SK-N-SH treated with all-trans-retinoic acid at 6 μM for 48 hours (cell line): ENCODE results near the gene RCOR2.

ENCODE experiments used
- ATAC-seq: fragments of 200-7000 bp; cut with Tn5 transposase; 3 replicates; pipeline ENCODE4 v1.9.1; 2020; ENCODE audit warnings: mild to moderate bottlenecking, moderate library complexity
- ARNTL ChIP-seq: fragments of 450-650 bp; formaldehyde crosslinking; IDR thresholded peaks from 2 replicates; pipeline ENCODE4 v1.5.0; 2020; ENCODE audit warnings: low read depth, mild to moderate bottlenecking, moderate library complexity, borderline replicate concordance
- BACH2 ChIP-seq: fragments of 250-450 bp; sonication (Bioruptor Pico); IDR thresholded peaks from 2 replicates; pipeline ENCODE4 v1.9.0; 2021; ENCODE audit warnings: mild to moderate bottlenecking, borderline replicate concordance
- CSDC2 ChIP-seq: fragments of 250-450 bp; sonication (Bioruptor Pico); IDR thresholded peaks from 2 replicates; pipeline ENCODE4 v1.5.0; 2020; ENCODE audit warnings: mild to moderate bottlenecking, moderate library complexity
- CSRNP3 ChIP-seq: fragments of 250-450 bp; sonication (Bioruptor Pico); IDR thresholded peaks from 2 replicates; pipeline ENCODE4 v1.5.1; 2021; ENCODE audit warnings: mild to moderate bottlenecking, moderate library complexity
- ESRRG ChIP-seq: fragments of 250-450 bp; sonication (Bioruptor Pico); IDR thresholded peaks from 2 replicates; pipeline ENCODE4 v1.6.1; 2021; ENCODE audit warnings: mild to moderate bottlenecking
- GLIS3 ChIP-seq: fragments of 250-450 bp; sonication (Bioruptor Pico); IDR thresholded peaks from 2 replicates; pipeline ENCODE4 v1.5.0; 2020; ENCODE audit warnings: mild to moderate bottlenecking, moderate library complexity
- ISL1 ChIP-seq: fragments of 250-450 bp; sonication (Bioruptor Pico); IDR thresholded peaks from 2 replicates; pipeline ENCODE4 v2.1.2; 2022; ENCODE audit warnings: mild to moderate bottlenecking, moderate library complexity
- OSR1 ChIP-seq: fragments of 250-450 bp; sonication (Bioruptor Pico); IDR thresholded peaks from 2 replicates; pipeline ENCODE4 v1.8.0; 2022; ENCODE audit warnings: moderate library complexity, mild to moderate bottlenecking, inconsistent platforms
- PATZ1 ChIP-seq: fragments of 250-450 bp; sonication (Bioruptor Pico); IDR thresholded peaks from 2 replicates; pipeline ENCODE4 v1.8.0; 2020; ENCODE audit warnings: mild to moderate bottlenecking, moderate library complexity, borderline replicate concordance
- RARB ChIP-seq: fragments of 250-450 bp; sonication (Bioruptor Pico); IDR thresholded peaks from 2 replicates; pipeline ENCODE4 v1.8.0; 2021; ENCODE audit warnings: mild to moderate bottlenecking, moderate library complexity
- SNAI2 ChIP-seq: fragments of 250-450 bp; sonication (Bioruptor Pico); IDR thresholded peaks from 2 replicates; pipeline ENCODE4 v1.5.0; 2020; ENCODE audit warnings: mild to moderate bottlenecking, moderate library complexity
- TOX ChIP-seq: fragments of 250-450 bp; sonication (Bioruptor Pico); IDR thresholded peaks from 2 replicates; pipeline ENCODE4 v1.8.0; 2021; ENCODE audit warnings: mild to moderate bottlenecking, moderate library complexity, borderline replicate concordance
- ZC3H10 ChIP-seq: fragments of 250-450 bp; sonication (Bioruptor Pico); IDR thresholded peaks from 2 replicates; pipeline ENCODE4 v1.5.1; 2021; ENCODE audit warnings: mild to moderate bottlenecking, moderate library complexity
- ZFP3 ChIP-seq: fragments of 250-450 bp; sonication (Bioruptor Pico); IDR thresholded peaks from 2 replicates; pipeline ENCODE4 v1.5.0; 2020; ENCODE audit warnings: mild to moderate bottlenecking, moderate library complexity
- ZNF565 ChIP-seq: fragments of 450-650 bp; formaldehyde crosslinking; conservative IDR thresholded peaks from 2 replicates; pipeline ENCODE4 v1.5.0; 2020; ENCODE audit warnings: low read depth, mild to moderate bottlenecking, moderate library complexity
- ZNF70 ChIP-seq: fragments of 450-650 bp; formaldehyde crosslinking; IDR thresholded peaks from 2 replicates; pipeline ENCODE4 v1.5.0; 2020; ENCODE audit warnings: mild to moderate bottlenecking, moderate library complexity
- ZNF8 ChIP-seq: fragments of 450-650 bp; formaldehyde crosslinking; IDR thresholded peaks from 2 replicates; pipeline ENCODE4 v1.5.0; 2020; ENCODE audit warnings: mild to moderate bottlenecking, moderate library complexity
- TF ChIP-seq, protein P1 (sequence below): fragments of 250-450 bp; sonication (Bioruptor Pico); IDR thresholded peaks from 2 replicates; pipeline ENCODE4 v1.5.1; 2020; ENCODE audit warnings: low read depth, mild to moderate bottlenecking, moderate library complexity
- TF ChIP-seq, protein P2 (sequence below): fragments of 250-450 bp; sonication (Bioruptor Pico); IDR thresholded peaks from 2 replicates; pipeline ENCODE4 v1.8.0; 2021; ENCODE audit warnings: low read depth, mild to moderate bottlenecking, moderate library complexity, borderline replicate concordance
- TF ChIP-seq, protein P3 (sequence below): fragments of 250-450 bp; sonication (Bioruptor Pico); IDR thresholded peaks from 2 replicates; pipeline ENCODE4 v1.5.0; 2020; ENCODE audit warnings: mild to moderate bottlenecking, moderate library complexity

Gene RCOR2

DNA sequence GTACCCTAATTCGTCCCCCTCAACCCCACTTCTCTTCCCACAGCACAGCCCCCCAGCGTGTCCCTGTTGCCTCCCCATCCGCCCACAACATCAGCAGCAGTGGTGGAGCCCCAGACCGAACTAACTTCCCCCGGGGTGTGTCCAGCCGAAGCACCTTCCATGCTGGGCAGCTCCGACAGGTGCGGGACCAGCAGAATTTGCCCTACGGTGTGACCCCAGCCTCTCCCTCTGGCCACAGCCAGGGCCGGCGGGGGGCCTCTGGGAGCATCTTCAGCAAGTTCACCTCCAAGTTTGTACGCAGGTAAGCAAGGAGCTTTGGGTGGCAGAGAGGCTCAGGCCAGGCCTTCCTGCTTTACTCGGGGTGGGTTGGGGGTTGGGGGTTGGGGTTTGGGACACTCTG lies 12.2 kb downstream of the RCOR2 start:
- TF ChIP-seq CSDC2 (no peak), CSRNP3 (no peak), ISL1 (CRISPR knock-in tag) (no peak), SNAI2 (CRISPR knock-in tag) (no peak), RARB (CRISPR knock-in tag) (no peak), TOX (CRISPR knock-in tag) (no peak), ESRRG (CRISPR knock-in tag) (no peak)
- TF ChIP-seq, protein P1, sequence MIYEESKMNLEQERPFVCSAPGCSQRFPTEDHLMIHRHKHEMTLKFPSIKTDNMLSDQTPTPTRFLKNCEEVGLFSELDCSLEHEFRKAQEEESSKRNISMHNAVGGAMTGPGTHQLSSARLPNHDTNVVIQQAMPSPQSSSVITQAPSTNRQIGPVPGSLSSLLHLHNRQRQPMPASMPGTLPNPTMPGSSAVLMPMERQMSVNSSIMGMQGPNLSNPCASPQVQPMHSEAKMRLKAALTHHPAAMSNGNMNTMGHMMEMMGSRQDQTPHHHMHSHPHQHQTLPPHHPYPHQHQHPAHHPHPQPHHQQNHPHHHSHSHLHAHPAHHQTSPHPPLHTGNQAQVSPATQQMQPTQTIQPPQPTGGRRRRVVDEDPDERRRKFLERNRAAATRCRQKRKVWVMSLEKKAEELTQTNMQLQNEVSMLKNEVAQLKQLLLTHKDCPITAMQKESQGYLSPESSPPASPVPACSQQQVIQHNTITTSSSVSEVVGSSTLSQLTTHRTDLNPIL (CRISPR knock-in tag) = no peak
- no peak for ATAC-seq

DNA sequence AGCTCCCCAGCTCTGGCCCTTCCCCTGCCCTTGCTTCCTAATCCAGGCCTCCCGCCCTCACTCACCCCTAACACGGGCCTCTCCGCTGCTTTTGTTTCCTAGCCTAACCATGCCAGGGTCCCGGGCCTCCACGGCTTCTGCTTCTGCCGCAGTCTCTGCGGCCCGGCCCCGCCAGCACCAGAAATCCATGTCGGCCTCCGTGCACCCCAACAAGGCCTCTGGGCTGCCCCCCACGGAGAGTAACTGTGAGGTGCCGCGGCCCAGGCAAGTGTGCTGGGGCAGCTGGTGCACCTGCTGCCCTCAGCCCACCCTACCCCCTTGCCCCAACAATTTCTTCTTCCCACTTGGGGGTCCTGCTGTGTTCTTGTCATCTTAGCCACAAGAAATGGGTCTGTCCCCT lies 13.1 kb downstream of the RCOR2 start:
- no peak for ATAC-seq
- TF ChIP-seq ARNTL (CRISPR knock-in tag) (no peak), GLIS3 (CRISPR knock-in tag) (no peak), ESRRG (CRISPR knock-in tag) (no peak), CSDC2 (no peak), RARB (CRISPR knock-in tag) (no peak), ZFP3 (CRISPR knock-in tag) (no peak), OSR1 (CRISPR knock-in tag) (no peak), CSRNP3 (no peak), BACH2 (no peak), ZNF8 (CRISPR knock-in tag) (no peak), ZC3H10 (CRISPR knock-in tag) (no peak), SNAI2 (CRISPR knock-in tag) (no peak), TOX (CRISPR knock-in tag) (no peak)
- TF ChIP-seq, protein P2, sequence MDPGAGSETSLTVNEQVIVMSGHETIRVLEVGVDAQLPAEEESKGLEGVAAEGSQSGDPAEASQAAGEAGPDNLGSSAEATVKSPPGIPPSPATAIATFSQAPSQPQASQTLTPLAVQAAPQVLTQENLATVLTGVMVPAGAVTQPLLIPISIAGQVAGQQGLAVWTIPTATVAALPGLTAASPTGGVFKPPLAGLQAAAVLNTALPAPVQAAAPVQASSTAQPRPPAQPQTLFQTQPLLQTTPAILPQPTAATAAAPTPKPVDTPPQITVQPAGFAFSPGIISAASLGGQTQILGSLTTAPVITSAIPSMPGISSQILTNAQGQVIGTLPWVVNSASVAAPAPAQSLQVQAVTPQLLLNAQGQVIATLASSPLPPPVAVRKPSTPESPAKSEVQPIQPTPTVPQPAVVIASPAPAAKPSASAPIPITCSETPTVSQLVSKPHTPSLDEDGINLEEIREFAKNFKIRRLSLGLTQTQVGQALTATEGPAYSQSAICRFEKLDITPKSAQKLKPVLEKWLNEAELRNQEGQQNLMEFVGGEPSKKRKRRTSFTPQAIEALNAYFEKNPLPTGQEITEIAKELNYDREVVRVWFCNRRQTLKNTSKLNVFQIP = no peak
- TF ChIP-seq, protein P1 (CRISPR knock-in tag) = no peak
- TF ChIP-seq, protein P3, sequence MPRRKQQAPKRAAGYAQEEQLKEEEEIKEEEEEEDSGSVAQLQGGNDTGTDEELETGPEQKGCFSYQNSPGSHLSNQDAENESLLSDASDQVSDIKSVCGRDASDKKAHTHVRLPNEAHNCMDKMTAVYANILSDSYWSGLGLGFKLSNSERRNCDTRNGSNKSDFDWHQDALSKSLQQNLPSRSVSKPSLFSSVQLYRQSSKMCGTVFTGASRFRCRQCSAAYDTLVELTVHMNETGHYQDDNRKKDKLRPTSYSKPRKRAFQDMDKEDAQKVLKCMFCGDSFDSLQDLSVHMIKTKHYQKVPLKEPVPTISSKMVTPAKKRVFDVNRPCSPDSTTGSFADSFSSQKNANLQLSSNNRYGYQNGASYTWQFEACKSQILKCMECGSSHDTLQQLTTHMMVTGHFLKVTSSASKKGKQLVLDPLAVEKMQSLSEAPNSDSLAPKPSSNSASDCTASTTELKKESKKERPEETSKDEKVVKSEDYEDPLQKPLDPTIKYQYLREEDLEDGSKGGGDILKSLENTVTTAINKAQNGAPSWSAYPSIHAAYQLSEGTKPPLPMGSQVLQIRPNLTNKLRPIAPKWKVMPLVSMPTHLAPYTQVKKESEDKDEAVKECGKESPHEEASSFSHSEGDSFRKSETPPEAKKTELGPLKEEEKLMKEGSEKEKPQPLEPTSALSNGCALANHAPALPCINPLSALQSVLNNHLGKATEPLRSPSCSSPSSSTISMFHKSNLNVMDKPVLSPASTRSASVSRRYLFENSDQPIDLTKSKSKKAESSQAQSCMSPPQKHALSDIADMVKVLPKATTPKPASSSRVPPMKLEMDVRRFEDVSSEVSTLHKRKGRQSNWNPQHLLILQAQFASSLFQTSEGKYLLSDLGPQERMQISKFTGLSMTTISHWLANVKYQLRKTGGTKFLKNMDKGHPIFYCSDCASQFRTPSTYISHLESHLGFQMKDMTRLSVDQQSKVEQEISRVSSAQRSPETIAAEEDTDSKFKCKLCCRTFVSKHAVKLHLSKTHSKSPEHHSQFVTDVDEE = no peak

DNA sequence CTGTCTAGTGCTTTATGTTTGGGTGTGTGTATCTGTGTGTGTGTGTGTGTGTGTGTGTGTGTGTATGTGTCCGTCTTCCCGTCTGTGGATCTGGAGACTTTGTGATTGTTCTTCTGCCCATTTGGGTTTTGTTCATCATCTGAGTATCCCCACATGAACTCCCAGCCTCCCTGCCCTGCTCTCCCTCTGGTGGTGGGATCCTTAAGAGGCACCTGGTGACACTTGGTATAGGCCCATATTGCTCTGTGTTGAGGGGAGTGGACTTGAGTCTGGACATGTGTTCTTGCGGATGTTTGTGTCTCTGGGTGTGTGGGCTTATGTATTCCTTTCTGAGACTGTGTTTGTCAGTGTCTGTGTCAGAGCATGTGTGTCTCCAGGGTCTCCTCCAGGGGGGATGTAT lies 15.3 kb downstream of the RCOR2 start:
- ATAC-seq = peak; percentile 67
- TF ChIP-seq ARNTL (CRISPR knock-in tag) = no peak
- TF ChIP-seq, protein P2 = no peak
- no peak for TF ChIP-seq ZC3H10 (CRISPR knock-in tag)
- TF ChIP-seq, protein P3 = no peak
- no peak for TF ChIP-seq ISL1 (CRISPR knock-in tag)
- no peak for TF ChIP-seq ZNF70
- no peak for TF ChIP-seq BACH2
- no peak for TF ChIP-seq ZNF565 (CRISPR knock-in tag)
- TF ChIP-seq PATZ1 (CRISPR knock-in tag) = no peak
- TF ChIP-seq TOX (CRISPR knock-in tag) = no peak
